CD4-positive, alpha-beta T cell treated with Interleukin-4 for 4 hours (primary cell): ENCODE results near the gene RPL39L.
A peak's percentile ranks its signal among the peaks of the same experiment; 100 is the strongest.
"Not testable (repeated sequence)": the region's sequence is repeated elsewhere in the genome, so short reads cannot be mapped to it uniquely, and the experiment has no call there.

Experiments
- DNase-seq: peaks from one replicate; pipeline ENCODE4 v3.0.0-alpha.2; 2020

RPL39L gene

GRCh38 chr3:187139126-187139894 lies at the start of gene RPL39L:
Gene RPL39L (minus strand): TSS chr3:187139496. CDS start chr3:187121300, 18,196 bp downstream.
- peak; percentile 92 for DNase-seq

GRCh38 chr3:187188931-187189330 lies 49.6 kb upstream of the RPL39L start:
- DNase-seq, result no peak

- DNase-seq, result no peak
Measured at GRCh38 chr3:187186801-187187421, 47.6 kb upstream of the RPL39L start.

- DNase-seq, result no peak
Measured at GRCh38 chr3:187186375-187186774, 47.1 kb upstream of the RPL39L start.

GRCh38 chr3:187185759-187186158 lies 46.5 kb upstream of the RPL39L start:
- DNase-seq, result no peak

- DNase-seq, result no peak
Measured at GRCh38 chr3:187183903-187184302, 44.6 kb upstream of the RPL39L start.

- no peak for DNase-seq
Measured at GRCh38 chr3:187183210-187183862, 44.0 kb upstream of the RPL39L start.

- no peak for DNase-seq
Measured at GRCh38 chr3:187181454-187182170, 42.3 kb upstream of the RPL39L start.

GRCh38 chr3:187172929-187173328 lies 33.6 kb upstream of the RPL39L start:
- no peak for DNase-seq

GRCh38 chr3:187170911-187171310 lies 31.6 kb upstream of the RPL39L start:
- not testable (repeated sequence) for DNase-seq

GRCh38 chr3:187169231-187169960 lies 30.1 kb upstream of the RPL39L start:
- DNase-seq, result no peak

GRCh38 chr3:187167777-187168176 lies 28.5 kb upstream of the RPL39L start:
- DNase-seq, result no peak

- no peak for DNase-seq
Measured at GRCh38 chr3:187166750-187167149, 27.5 kb upstream of the RPL39L start.

GRCh38 chr3:187165144-187165543 lies 25.8 kb upstream of the RPL39L start:
- peak; percentile 71 for DNase-seq

GRCh38 chr3:187162265-187162953 lies 23.1 kb upstream of the RPL39L start:
- DNase-seq, result no peak

GRCh38 chr3:187161556-187161955 lies 22.3 kb upstream of the RPL39L start:
- DNase-seq, result no peak

GRCh38 chr3:187150599-187150998 lies 11.3 kb upstream of the RPL39L start:
- DNase-seq, result peak; percentile 75

GRCh38 chr3:187150186-187150585 lies 10.9 kb upstream of the RPL39L start:
- no peak for DNase-seq

- no peak for DNase-seq
Measured at GRCh38 chr3:187146389-187146788, 7.1 kb upstream of the RPL39L start.

- DNase-seq, result no peak
Measured at GRCh38 chr3:187145149-187145895, 6.0 kb upstream of the RPL39L start.

GRCh38 chr3:187139895-187140253 lies 578 bp upstream of the RPL39L start:
- no peak for DNase-seq
